GM23338 (cell line): ENCODE data around the gene POLDIP3. TPM values are rescaled to one million over a fixed set of nuclear protein-coding genes. Genes with fewer than 3 reads are reported as not detected.

Experiments
- CREB1 ChIP-seq: fragments of 250-450 bp; sonication (Bioruptor Pico); IDR thresholded peaks from 2 replicates; pipeline ENCODE4 v1.5.0; 2020; ENCODE audit warnings: low read depth, mild to moderate bottlenecking, moderate library complexity
- CTCF ChIP-seq, 2 experiments: fragments of 200-600 bp in 1 of 2; sonication (generic) in 1 of 2; conservative IDR thresholded peaks; 2 replicates each; pipeline versions ENCODE4 v1.5.1 to v1.6.1; 2016 to 2017; ENCODE audit warnings: antibody characterized with exemption in 2 of 2, low read depth in 2 of 2, mild to moderate bottlenecking in 2 of 2, moderate library complexity in 1 of 2
- ETS1 ChIP-seq: IDR thresholded peaks from 2 replicates; pipeline ENCODE4 v1.6.1; 2016; ENCODE audit warnings: antibody characterized with exemption
- EZH2phosphoT487 ChIP-seq: fragments of 200-600 bp; sonication (generic); IDR thresholded peaks from one replicate; pipeline ENCODE4 v1.8.1; 2018; ENCODE audit warnings: antibody characterized with exemption; ENCODE audit not compliant: unreplicated experiment
- STAT1 ChIP-seq: IDR thresholded peaks from one replicate; pipeline ENCODE4 v1.6.1; 2016; ENCODE audit warnings: antibody characterized with exemption; ENCODE audit not compliant: unreplicated experiment
- ZNF114 ChIP-seq: fragments of 250-450 bp; sonication (Bioruptor Pico); IDR thresholded peaks from 2 replicates; pipeline ENCODE4 v1.5.0; 2020; ENCODE audit warnings: mild to moderate bottlenecking, moderate library complexity
- ZNF331 ChIP-seq: fragments of 250-450 bp; sonication (Bioruptor Pico); IDR thresholded peaks from 2 replicates; pipeline ENCODE4 v1.5.0; 2020; ENCODE audit warnings: low read depth, mild to moderate bottlenecking, moderate library complexity
- polyA plus RNA-seq: library from polyadenylated mRNA; unstranded; fragments of >200 nt; fragmentation: Nextera tagmentation; extraction: Ambion mirVana; gene quantifications from 2 replicates; pipeline ENCODE4 v1.2.1, GENCODE V29; 2016
- total RNA-seq: library from RNA; depleted of rRNA; stranded (reverse); fragments of >200 nt; shearing (Covaris generic); gene quantifications from 2 replicates; pipeline ENCODE4 v1.2.3, GENCODE V29; 2014
- TF ChIP-seq, protein P1 (sequence below): fragments of 250-450 bp; sonication (Bioruptor Pico); IDR thresholded peaks from 2 replicates; pipeline ENCODE4 v1.5.0; 2020; ENCODE audit warnings: mild to moderate bottlenecking, moderate library complexity

POLDIP3 gene
- total and polyA plus RNA-seq, 2 experiments from 2014 or later: 38.2 to 54.3 TPM

DNA sequence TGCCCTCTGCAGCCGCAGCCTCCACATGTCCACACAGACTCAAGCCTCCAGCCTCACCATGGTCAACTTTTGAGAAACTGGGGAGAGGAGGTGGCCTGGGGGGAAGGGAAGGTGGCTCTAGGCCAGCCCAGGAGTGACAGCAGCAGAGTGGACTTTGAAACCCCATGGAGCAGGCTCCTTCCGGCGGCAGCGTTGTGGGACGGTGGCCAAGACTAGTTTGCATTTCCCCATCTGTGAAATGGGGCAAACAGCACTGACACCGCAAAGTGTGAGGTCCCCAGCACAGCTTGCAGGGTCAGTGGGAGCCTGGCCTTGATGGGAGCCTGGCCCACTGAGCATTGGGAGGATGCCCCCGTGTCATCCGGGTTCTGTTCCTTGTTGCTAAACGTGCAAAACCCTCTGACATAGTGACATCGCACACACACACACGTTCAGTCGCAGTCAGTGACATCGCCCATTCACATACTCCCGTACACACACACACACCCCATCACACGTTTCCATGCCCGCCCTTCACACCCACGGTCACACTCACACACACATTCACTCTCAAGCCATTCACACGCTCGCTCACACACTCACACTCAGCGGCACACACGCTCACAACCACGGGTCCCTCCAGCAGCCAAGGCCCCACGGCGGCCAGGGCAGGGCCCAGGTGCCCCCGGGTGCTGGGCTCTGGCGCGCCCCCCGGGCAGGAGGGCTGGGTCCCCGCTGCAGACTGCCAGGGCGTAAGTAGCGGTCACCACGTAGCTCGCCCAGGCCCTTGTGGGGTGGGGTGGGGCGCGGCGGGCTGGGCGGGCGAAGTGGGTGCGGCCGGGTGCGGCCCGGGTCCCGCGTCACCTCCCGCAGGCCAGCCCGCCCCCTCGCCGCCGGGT is 33.9 kb upstream of the POLDIP3 start (continued):
- TF ChIP-seq, protein P1, sequence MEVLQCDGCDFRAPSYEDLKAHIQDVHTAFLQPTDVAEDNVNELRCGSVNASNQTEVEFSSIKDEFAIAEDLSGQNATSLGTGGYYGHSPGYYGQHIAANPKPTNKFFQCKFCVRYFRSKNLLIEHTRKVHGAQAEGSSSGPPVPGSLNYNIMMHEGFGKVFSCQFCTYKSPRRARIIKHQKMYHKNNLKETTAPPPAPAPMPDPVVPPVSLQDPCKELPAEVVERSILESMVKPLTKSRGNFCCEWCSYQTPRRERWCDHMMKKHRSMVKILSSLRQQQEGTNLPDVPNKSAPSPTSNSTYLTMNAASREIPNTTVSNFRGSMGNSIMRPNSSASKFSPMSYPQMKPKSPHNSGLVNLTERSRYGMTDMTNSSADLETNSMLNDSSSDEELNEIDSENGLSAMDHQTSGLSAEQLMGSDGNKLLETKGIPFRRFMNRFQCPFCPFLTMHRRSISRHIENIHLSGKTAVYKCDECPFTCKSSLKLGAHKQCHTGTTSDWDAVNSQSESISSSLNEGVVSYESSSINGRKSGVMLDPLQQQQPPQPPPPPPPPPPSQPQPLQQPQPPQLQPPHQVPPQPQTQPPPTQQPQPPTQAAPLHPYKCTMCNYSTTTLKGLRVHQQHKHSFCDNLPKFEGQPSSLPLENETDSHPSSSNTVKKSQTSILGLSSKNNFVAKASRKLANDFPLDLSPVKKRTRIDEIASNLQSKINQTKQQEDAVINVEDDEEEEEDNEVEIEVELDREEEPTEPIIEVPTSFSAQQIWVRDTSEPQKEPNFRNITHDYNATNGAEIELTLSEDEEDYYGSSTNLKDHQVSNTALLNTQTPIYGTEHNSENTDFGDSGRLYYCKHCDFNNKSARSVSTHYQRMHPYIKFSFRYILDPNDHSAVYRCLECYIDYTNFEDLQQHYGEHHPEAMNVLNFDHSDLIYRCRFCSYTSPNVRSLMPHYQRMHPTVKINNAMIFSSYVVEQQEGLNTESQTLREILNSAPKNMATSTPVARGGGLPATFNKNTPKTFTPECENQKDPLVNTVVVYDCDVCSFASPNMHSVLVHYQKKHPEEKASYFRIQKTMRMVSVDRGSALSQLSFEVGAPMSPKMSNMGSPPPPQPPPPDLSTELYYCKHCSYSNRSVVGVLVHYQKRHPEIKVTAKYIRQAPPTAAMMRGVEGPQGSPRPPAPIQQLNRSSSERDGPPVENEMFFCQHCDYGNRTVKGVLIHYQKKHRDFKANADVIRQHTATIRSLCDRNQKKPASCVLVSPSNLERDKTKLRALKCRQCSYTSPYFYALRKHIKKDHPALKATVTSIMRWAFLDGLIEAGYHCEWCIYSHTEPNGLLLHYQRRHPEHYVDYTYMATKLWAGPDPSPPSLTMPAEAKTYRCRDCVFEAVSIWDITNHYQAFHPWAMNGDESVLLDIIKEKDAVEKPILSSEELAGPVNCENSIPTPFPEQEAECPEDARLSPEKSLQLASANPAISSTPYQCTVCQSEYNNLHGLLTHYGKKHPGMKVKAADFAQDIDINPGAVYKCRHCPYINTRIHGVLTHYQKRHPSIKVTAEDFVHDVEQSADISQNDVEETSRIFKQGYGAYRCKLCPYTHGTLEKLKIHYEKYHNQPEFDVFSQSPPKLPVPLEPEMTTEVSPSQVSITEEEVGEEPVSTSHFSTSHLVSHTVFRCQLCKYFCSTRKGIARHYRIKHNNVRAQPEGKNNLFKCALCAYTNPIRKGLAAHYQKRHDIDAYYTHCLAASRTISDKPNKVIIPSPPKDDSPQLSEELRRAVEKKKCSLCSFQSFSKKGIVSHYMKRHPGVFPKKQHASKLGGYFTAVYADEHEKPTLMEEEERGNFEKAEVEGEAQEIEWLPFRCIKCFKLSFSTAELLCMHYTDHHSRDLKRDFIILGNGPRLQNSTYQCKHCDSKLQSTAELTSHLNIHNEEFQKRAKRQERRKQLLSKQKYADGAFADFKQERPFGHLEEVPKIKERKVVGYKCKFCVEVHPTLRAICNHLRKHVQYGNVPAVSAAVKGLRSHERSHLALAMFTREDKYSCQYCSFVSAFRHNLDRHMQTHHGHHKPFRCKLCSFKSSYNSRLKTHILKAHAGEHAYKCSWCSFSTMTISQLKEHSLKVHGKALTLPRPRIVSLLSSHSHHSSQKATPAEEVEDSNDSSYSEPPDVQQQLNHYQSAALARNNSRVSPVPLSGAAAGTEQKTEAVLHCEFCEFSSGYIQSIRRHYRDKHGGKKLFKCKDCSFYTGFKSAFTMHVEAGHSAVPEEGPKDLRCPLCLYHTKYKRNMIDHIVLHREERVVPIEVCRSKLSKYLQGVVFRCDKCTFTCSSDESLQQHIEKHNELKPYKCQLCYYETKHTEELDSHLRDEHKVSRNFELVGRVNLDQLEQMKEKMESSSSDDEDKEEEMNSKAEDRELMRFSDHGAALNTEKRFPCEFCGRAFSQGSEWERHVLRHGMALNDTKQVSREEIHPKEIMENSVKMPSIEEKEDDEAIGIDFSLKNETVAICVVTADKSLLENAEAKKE (CRISPR knock-in tag): no peak
- TF ChIP-seq ZNF331 (CRISPR knock-in tag) (no peak), CREB1 (CRISPR knock-in tag) (no peak), ZNF114 (CRISPR knock-in tag) (no peak), CTCF (conservative IDR thresholded peaks at IDR 0.05; ENCODE audit: low read depth in 2 of 2) (no peak), STAT1 (no peak), ETS1 (no peak), EZH2phosphoT487 (no peak)
